ENCODE measurements around the gene CADPS.
"Not testable (repeated sequence)": the region's sequence is repeated elsewhere in the genome, so short reads cannot be mapped to it uniquely, and the experiment has no call there.

Gene CADPS

DNA sequence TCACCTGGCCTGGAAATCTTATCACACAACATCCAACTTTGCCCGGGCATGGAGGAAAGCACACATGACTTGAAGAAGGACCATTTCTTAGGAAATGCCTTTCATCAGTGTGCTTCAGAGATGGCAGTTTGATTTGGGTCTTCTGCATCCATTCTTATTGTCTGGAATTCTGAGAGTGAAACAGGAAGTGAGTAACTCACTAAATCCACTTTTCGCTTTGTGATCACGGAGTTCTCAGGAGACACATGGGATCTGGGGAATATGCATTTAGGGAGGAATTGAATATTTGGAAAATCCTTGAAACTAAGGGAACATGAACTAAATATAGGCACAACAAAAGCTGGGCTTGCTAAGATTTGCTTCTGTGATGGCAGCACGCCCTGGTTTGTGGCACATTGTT lies 289.4 kb downstream of the CADPS start:
- DNase-seq, result no peak

- DNase-seq, result no peak
Measured at GRCh38 chr3:62584636-62585035, 290.6 kb downstream of the CADPS start.

DNA sequence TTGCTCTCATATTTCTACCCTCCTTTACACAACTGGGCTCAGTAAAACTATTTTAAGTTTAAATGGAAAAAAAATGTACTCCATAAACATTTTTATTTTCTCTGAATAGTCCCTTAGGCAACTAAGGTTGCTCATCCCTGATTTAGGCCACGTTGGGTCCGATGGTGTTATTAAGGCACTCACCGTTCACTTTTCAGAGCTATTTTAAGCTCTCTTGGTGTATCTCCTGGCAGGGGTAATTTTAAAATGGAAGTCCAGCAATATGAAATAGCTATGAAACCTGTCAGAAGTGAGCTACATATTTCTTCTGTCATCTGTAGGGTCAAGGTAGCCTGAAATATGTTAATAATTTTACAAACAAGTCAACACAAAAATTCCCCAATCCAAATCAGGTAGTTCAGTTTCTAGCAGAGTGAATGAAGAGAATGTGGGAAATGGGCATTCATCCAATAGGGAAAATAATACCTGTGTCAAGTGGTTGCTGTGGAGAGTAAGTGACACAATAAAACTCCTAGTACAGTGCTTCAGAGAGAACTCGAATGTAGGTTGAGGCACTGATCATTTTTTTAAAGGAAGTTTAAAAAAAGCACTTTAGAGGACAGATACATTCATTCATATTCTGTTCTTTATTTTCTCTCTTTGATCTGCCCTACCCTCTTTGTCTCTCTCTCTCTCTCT lies 292.6 kb downstream of the CADPS start:
- DNase-seq, result no peak

DNA sequence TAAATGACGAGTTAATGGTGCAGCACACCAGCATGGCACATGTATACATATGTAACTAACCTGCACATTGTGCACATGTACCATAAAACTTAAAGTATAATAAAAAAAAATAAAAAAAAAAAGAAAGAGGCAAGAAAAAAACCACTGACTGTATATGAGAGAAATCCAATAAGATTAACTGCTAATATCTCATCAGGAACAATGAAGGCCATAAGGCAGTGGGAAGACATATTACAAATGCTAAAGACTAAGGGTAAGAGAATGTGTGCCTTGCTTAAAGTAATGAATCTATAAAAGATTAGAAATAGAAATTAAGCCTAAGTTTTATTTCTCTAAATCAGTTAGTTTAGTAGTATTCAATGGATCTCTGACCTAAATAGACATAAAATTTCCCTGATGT lies 294.7 kb downstream of the CADPS start:
- not testable (repeated sequence) for DNase-seq

GRCh38 chr3:62577153-62577552 lies 298.1 kb downstream of the CADPS start:
- DNase-seq, result no peak

DNA sequence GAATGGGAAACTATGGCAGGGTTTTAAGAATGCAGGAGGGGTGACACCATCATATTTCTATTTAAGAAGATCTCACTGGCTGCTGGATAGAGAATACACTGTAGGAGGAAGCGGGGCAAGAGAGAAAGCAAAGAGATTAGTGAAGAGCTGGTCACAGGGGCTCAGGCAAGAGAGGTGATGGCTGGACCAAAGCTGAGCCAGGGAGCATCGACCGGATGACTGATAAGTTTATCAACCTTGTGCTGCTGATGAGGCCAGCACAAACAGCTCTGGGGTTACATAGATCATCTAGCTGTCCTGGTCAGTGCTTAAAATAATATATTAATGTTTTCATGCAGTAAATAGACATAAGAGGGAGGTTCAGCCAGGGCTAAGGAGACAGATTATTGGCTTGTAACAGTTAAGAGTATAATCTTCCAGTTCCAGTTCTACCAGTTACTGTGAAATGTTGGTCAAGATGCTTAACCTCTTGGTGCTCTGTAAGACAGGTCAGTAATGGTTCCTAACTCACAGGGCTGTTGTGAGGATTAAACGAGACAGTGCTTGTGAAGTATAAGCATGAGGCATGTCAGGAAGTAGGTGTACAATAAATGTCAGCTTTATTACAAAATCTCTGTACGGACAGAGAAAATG lies 300.8 kb downstream of the CADPS start:
- DNase-seq, result no peak

- DNase-seq, result no peak
Measured at GRCh38 chr3:62571916-62572315, 303.3 kb downstream of the CADPS start.

- no peak for DNase-seq
Measured at GRCh38 chr3:62570888-62571287, 304.3 kb downstream of the CADPS start.

DNA sequence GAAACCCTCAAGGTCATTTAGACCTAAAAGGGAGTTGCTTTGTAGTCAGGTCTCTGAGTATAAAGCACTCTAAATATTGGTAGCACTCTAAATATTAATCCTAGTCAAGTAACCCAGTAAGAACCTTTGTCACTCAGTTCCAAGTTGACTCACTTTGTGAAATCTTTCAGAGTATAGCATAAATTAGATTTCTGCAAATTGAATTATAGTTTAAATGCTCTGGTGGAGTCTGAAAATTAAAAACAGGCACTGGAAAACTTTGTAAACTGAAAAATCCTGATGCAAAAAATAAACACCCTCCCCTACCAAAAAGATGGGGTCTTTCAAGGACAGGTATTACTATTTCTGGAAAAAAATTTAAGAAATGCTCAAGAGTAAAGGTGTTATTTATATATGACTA lies 305.6 kb downstream of the CADPS start:
- DNase-seq, result no peak

GRCh38 chr3:62567097-62568021 lies 307.9 kb downstream of the CADPS start:
- no peak for DNase-seq

DNA sequence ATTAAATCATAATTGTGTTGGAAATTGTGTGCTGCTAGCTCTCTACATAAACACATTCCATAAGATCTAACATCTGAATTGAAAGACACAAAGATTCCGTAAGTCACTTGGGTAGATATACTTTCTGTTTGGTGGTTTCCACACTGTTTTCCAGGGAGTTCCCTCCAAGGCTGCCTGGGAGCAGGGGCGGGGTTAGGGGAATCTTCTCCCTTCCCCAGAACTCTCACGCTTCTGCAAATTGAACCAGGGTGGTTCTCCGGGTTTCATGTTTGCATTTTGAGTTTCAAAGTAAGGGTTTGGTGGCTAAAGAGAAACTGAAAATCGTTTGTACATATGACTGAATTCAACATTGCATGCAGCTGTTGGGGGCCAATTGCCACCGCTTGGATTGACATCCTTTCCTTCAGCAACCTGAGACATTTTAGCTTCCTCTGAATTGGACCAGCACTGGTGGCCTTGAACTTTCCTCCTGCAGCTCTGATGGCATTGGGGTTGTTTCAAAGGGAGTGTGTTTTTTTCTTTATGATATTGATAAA lies 309.1 kb downstream of the CADPS start:
- no peak for DNase-seq

GRCh38 chr3:62562596-62562995 lies 312.6 kb downstream of the CADPS start:
- DNase-seq, result no peak

- DNase-seq, result no peak
Measured at GRCh38 chr3:62562017-62562416, 313.2 kb downstream of the CADPS start.

GRCh38 chr3:62559831-62560445 lies 315.3 kb downstream of the CADPS start:
- no peak for DNase-seq

- no peak for DNase-seq
Measured at GRCh38 chr3:62558549-62559112, 316.6 kb downstream of the CADPS start.

- DNase-seq, result no peak
Measured at GRCh38 chr3:62557983-62558382, 317.2 kb downstream of the CADPS start.

GRCh38 chr3:62557450-62557849 lies 317.8 kb downstream of the CADPS start:
- no peak for DNase-seq

DNA sequence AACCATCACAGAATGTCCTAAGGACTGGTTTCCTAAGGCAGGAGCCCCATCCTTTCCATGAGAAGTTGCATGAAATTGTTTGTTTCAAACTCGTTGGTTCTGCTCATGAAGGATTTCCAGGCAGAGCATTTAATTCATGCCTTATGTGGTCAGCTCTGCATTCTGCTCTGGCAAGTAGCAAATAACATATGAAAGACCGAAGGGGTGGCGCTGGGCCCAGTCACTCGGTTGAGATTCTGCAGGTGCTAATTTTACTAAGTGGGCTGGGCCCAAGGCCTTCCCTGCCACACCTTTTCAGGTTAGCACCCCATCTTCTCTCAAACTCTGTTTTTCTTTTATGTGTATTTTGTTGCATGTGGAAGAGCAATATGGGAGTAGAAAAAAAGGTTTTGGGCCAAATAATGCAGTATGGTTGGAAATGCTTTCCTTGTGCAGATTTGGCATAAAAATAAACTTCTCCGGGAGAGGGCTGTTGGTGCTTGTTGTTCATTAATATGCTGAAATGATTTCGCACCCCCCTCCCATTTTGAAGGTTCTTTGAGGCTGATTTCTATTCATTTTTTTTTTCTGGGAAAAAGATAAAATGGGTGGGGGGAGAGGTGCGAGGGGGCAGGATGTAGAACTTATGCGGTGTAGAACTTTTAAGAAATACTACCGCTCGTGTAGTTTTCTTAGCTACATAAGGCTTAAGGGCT lies 318.9 kb downstream of the CADPS start:
- DNase-seq, result no peak

GRCh38 chr3:62554264-62554799 lies 320.9 kb downstream of the CADPS start:
- DNase-seq, result no peak

- no peak for DNase-seq
Measured at GRCh38 chr3:62553811-62554210, 321.4 kb downstream of the CADPS start.

DNA sequence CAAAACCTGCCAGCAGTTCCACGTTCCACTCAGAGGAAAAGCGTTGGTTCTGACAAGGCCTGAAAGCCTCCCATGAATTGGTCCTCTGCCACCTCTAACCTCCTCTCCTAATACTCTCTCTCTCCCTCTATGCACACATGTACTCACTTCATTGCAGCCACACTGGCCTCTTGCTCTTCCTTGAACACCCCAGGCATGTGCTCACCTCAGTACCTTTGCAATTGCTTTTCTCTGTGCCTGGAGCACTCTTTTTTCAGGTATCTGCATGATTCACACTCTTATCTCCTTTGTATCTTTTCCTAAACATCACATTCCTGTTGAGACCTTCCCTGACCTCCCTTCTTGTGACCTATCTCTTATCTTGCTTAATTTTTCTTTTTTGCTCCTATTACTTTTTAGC lies 323.7 kb downstream of the CADPS start:
- no peak for DNase-seq

GRCh38 chr3:62550439-62550838 lies 324.8 kb downstream of the CADPS start:
- no peak for DNase-seq
